Fibroblast of pulmonary artery (primary cell): Measurements from ENCODE around the gene TMEM176A.

Experiments used
- DNase-seq: peaks from one replicate; pipeline ENCODE4 v3.0.0-alpha.2; 2010; ENCODE audit warnings: low read depth
- H3K4me3 ChIP-seq: replicated peaks from 2 replicates; pipeline ENCODE4 v1.5.1; 2011; ENCODE audit warnings: low read depth, mild to moderate bottlenecking, control low read depth, low read length, moderate library complexity
- TF ChIP-seq, protein P1 (sequence below): IDR thresholded peaks from 2 replicates; pipeline ENCODE4 v1.5.1; 2011; ENCODE audit warnings: mild to moderate bottlenecking, control low read depth, low read length, inconsistent platforms; ENCODE audit errors: missing control alignments

The TMEM176A gene

DNA sequence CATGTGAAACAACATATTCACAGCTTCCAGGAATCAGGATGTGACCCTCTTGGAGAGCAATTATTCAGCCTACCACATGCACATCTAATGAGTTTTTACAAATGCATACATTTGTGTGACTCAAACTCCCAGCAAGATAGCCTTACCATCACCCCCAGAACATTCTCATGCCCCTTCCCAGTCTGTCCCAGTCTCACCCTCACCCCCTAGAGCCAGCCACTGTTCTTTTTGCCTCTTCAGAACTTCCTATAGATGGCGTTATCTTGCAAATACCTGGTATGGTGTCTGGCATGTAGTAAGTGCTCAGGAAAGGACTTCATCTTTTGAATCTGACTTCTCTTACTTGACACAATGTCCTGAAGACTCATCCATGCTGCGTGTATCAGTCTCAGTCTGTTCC lies 27.8 kb downstream of the TMEM176A start:
- TF ChIP-seq, protein P1, sequence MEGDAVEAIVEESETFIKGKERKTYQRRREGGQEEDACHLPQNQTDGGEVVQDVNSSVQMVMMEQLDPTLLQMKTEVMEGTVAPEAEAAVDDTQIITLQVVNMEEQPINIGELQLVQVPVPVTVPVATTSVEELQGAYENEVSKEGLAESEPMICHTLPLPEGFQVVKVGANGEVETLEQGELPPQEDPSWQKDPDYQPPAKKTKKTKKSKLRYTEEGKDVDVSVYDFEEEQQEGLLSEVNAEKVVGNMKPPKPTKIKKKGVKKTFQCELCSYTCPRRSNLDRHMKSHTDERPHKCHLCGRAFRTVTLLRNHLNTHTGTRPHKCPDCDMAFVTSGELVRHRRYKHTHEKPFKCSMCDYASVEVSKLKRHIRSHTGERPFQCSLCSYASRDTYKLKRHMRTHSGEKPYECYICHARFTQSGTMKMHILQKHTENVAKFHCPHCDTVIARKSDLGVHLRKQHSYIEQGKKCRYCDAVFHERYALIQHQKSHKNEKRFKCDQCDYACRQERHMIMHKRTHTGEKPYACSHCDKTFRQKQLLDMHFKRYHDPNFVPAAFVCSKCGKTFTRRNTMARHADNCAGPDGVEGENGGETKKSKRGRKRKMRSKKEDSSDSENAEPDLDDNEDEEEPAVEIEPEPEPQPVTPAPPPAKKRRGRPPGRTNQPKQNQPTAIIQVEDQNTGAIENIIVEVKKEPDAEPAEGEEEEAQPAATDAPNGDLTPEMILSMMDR = no peak
- no peak overlapping the region for H3K4me3 ChIP-seq
- no peak for DNase-seq

DNA sequence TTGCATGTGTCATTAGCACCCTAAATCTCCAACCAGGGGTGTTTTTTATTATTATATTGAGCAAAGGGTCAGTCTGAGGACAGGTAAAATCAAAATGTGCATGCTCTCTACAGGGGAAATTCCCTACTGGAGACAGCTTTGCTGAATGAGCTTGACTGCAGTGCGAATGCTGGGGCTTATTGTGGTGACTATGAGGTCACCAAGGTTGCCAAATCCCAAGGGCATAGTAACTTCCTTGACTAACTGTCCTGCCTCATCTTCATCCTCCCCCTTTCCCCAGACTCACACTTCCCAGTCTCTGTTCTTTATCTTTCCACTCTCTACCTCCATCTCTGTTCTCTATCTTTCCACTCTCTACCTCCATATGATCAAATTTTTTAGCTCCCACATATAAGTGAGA lies 28.9 kb downstream of the TMEM176A start:
- no peak for DNase-seq
- TF ChIP-seq, protein P1 = no peak
- no peak overlapping the region for H3K4me3 ChIP-seq

DNA sequence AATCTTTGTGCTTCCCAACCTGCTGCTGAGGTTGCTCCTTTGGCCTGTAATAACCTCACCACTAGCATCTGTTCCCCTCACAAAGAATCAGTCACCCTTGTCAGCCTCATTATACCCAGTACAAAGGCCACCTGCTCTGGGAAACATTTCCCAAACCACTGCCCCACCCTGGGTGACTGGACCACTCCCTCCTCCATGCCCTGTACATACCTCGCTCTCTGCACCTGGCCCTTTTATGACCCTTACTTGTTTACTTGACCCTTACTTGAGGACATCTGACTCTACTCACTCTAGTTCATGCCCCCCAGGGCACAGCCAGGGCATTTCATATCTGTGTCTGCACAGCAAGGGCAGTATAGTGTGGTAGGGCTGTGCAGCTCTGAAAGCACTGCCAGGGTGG lies 30.4 kb downstream of the TMEM176A start:
- no peak for DNase-seq
- TF ChIP-seq, protein P1 = no peak
- no peak overlapping the region for H3K4me3 ChIP-seq

DNA sequence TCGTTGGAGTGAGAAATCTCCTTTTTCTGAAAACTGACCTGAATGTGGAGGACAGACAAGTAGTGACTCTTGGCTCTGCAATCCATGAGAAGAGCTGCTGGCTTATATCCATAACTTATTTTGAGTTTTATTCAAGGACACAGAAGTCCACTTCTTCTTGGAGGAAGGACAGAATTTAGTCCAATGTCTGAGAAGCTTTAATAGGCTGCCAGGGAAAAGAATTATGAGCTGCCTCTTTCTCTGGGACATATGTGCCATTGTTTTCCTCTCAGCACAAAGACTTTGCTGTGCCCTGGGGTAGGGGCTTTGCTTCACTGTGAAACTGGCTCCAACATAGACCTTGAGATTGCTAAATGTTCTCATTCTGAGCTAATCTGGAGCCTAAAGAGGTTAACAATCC lies 31.3 kb downstream of the TMEM176A start:
- no peak for DNase-seq
- no peak overlapping the region for H3K4me3 ChIP-seq
- TF ChIP-seq, protein P1 = no peak

DNA sequence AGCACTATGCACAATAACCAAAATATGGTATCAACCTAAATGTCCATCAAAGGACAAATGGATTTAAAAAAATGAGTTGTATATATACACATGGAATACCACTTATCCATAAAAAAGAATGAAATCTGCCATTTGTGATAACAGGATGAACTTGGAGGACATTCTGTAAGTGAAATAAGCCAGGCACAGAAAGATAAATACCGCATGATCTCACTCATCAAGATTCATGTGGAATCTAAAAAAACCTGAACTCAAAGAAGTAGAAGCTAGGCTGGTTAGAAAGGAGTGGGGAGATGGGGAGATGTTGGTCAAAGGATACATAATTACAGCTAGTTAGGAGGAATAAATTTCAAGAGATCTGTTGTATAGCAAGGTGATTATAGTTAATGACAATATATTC lies 34.5 kb downstream of the TMEM176A start:
- DNase-seq = no peak
- TF ChIP-seq, protein P1 = no peak
- no peak overlapping the region for H3K4me3 ChIP-seq

DNA sequence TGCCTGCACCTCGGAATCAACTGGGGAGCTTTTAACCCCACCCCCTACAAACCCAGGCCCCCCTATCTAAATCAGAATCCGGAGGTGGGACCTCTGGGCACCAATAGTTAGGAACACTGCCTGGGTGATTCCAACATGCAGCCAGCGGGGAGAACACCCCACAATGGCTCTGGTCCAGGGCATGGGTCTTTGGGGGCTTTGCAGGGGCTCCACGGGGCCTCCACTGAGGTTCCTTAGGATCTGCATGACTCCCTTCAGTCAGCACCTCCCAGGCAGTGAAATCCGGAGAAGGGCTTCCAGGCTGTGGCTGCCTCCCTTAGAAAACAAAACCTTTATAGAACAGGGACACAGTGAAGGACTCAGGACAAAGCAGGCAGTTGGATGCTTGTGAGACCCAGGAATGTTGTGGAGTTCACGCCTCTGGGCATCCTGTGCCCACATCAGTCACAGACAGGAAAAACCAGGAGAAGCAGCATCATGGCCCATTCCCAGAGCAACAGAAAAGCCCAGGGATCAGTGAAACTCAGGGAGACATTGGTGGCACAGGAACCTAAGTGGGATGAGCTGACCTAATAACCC lies 35.2 kb downstream of the TMEM176A start:
- TF ChIP-seq, protein P1 = no peak
- H3K4me3 ChIP-seq = no peak overlapping the region
- DNase-seq = no peak

DNA sequence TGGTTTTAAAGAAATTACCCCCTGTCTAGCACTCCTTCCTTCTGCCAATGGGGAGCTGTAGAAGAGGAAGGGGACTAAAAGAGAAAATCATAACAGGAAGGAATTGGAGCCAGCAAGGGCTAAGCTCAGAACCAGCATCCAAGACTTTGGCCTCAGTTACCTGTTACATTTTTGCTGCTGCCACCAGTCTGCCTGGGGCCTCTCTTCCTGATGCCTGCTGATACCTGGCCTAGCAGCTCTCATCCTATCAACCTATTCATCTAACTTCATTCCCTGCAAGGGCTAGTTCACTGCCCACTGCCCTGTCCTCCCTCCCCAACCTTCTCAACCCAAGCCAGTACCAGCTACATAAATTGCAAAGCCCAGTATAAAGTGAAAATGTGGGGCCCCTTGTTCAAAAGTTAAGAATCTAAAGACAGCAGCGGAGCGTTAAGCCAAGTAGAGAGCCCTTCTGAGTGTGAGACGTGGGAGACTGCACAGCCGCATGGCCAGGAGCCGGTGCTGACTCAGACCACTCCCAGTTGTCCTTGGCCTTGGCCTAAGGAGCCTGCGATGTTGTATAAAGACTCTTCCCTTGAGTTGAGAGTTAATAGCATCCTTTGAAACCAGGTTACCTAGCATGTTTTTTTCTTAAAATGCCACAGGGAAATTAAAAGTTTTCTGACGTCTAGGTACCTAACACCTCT lies 38.5 kb downstream of the TMEM176A start:
- DNase-seq = no peak
- TF ChIP-seq, protein P1 = no peak
- no peak overlapping the region for H3K4me3 ChIP-seq
